MM.1S (cell line): Measurements from ENCODE around the gene ABCC9.
"Not testable (repeated sequence)": the region's sequence is repeated elsewhere in the genome, so short reads cannot be mapped to it uniquely, and the experiment has no call there.

Experiments used
- DNase-seq: peaks from one replicate; pipeline ENCODE4 v3.0.0-alpha.2; 2015
- H2AFZ ChIP-seq: fragments of 300-600 bp; sonication (generic); 2 replicates; pipeline ENCODE4 v1.6.0; 2016; ENCODE audit warnings: antibody characterized with exemption, low read length
- H3F3A ChIP-seq: fragments of 300-600 bp; sonication (generic); 2 replicates; pipeline ENCODE4 v1.6.1; 2016; ENCODE audit warnings: mild to moderate bottlenecking, antibody characterized with exemption, low read length, moderate library complexity, mixed read lengths; ENCODE audit not compliant: insufficient read depth
- H3K27ac ChIP-seq: fragments of 300-600 bp; sonication (generic); 2 replicates; pipeline ENCODE4 v1.5.1; 2016; ENCODE audit warnings: mild to moderate bottlenecking, low read length
- H3K27me3 ChIP-seq: fragments of 300-600 bp; sonication (generic); replicated peaks from 2 replicates; pipeline ENCODE4 v1.6.0; 2016; ENCODE audit warnings: low read length; ENCODE audit not compliant: insufficient read depth
- H3K36me3 ChIP-seq: fragments of 300-600 bp; sonication (generic); replicated peaks from 2 replicates; pipeline ENCODE4 v1.6.1; 2016; ENCODE audit warnings: mild to moderate bottlenecking, low read length, mixed read lengths; ENCODE audit not compliant: insufficient read depth
- H3K4me1 ChIP-seq: fragments of 300-600 bp; sonication (generic); 2 replicates; pipeline ENCODE4 v1.6.1; 2016; ENCODE audit warnings: low read length, mixed read lengths
- H3K4me2 ChIP-seq: fragments of 300-600 bp; sonication (generic); 2 replicates; pipeline ENCODE4 v1.6.0; 2016; ENCODE audit warnings: low read depth, low read length
- H3K4me3 ChIP-seq: fragments of 300-600 bp; sonication (generic); 2 replicates; pipeline ENCODE4 v1.5.1; 2016; ENCODE audit warnings: low read length, mixed read lengths
- H3K79me2 ChIP-seq: fragments of 300-600 bp; sonication (generic); 2 replicates; pipeline ENCODE4 v1.6.1; 2016; ENCODE audit warnings: mixed run types, low read length, mixed read lengths
- H3K9ac ChIP-seq: fragments of 300-600 bp; sonication (generic); 2 replicates; pipeline ENCODE4 v1.6.1; 2016; ENCODE audit warnings: low read length, mixed read lengths
- H3K9me2 ChIP-seq: fragments of 300-600 bp; sonication (generic); replicated peaks from 2 replicates; pipeline ENCODE4 v1.6.1; 2016; ENCODE audit warnings: mild to moderate bottlenecking, low read length, mixed read lengths; ENCODE audit not compliant: insufficient read depth
- H3K9me3 ChIP-seq: fragments of 300-600 bp; sonication (generic); replicated peaks from 2 replicates; pipeline ENCODE4 v1.6.1; 2016; ENCODE audit warnings: mild to moderate bottlenecking, low read length, mixed read lengths; ENCODE audit not compliant: insufficient read depth
- H4K20me1 ChIP-seq: fragments of 300-600 bp; sonication (generic); 2 replicates; pipeline ENCODE4 v1.6.1; 2016; ENCODE audit warnings: mild to moderate bottlenecking, low read length, moderate library complexity, mixed read lengths; ENCODE audit not compliant: insufficient read depth
- EZH2 ChIP-seq: fragments of 300-600 bp; sonication (generic); optimal IDR thresholded peaks from 2 replicates; pipeline ENCODE3; 2017; ENCODE audit warnings: low read depth, mild to moderate bottlenecking, antibody characterized with exemption, low read length, mixed read lengths
- EZH2phosphoT487 ChIP-seq: fragments of 300-600 bp; sonication (generic); IDR thresholded peaks from 2 replicates; pipeline ENCODE4 v1.6.1; 2018; ENCODE audit warnings: antibody characterized with exemption, low read length
- TF ChIP-seq, protein P1 (sequence below): fragments of 300-600 bp; sonication (generic); IDR thresholded peaks from 2 replicates; pipeline ENCODE4 v1.5.1; 2016; ENCODE audit warnings: antibody characterized with exemption, low read length, mixed read lengths

Gene ABCC9

DNA sequence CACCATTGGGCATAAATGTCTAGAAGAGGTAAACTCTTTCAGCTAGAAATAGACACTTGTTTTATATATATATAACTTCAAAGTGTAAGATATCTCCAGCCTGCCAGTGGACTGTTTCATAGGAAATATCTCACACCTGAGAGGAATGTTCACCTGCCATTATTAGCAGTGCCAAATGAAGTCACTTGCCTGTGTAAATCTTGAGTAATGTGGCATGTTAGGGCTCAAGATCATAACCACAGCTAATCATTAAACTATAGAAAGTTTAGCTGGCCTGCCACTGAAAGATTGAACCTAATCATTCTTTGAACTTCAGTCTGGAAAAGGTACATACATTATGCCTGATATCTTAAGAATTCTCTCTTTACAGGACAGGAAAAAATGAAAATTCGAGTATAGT, 141.2 kb downstream of the ABCC9 start:
- no peak overlapping the region for H2AFZ ChIP-seq
- no peak overlapping the region for H3K4me3 ChIP-seq
- no peak overlapping the region for H3K4me2 ChIP-seq
- no peaks in the 10 kb centered on the region for H3K36me3 ChIP-seq
- H3K27ac ChIP-seq: no peak overlapping the region
- TF ChIP-seq EZH2 (no peak), EZH2phosphoT487 (no peak)
- TF ChIP-seq, protein P1, sequence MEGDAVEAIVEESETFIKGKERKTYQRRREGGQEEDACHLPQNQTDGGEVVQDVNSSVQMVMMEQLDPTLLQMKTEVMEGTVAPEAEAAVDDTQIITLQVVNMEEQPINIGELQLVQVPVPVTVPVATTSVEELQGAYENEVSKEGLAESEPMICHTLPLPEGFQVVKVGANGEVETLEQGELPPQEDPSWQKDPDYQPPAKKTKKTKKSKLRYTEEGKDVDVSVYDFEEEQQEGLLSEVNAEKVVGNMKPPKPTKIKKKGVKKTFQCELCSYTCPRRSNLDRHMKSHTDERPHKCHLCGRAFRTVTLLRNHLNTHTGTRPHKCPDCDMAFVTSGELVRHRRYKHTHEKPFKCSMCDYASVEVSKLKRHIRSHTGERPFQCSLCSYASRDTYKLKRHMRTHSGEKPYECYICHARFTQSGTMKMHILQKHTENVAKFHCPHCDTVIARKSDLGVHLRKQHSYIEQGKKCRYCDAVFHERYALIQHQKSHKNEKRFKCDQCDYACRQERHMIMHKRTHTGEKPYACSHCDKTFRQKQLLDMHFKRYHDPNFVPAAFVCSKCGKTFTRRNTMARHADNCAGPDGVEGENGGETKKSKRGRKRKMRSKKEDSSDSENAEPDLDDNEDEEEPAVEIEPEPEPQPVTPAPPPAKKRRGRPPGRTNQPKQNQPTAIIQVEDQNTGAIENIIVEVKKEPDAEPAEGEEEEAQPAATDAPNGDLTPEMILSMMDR: no peak
- no peaks in the 10 kb centered on the region for H3K79me2 ChIP-seq
- no peaks in the 10 kb centered on the region for H4K20me1 ChIP-seq
- H3K4me1 ChIP-seq: no peaks in the 10 kb centered on the region
- DNase-seq: no peak
- no peaks in the 10 kb centered on the region for H3F3A ChIP-seq
- no peak overlapping the region for H3K9ac ChIP-seq
- H3K9me2 ChIP-seq: no peaks in the 10 kb centered on the region
- no peaks in the 10 kb centered on the region for H3K27me3 ChIP-seq
- no peaks in the 10 kb centered on the region for H3K9me3 ChIP-seq

DNA sequence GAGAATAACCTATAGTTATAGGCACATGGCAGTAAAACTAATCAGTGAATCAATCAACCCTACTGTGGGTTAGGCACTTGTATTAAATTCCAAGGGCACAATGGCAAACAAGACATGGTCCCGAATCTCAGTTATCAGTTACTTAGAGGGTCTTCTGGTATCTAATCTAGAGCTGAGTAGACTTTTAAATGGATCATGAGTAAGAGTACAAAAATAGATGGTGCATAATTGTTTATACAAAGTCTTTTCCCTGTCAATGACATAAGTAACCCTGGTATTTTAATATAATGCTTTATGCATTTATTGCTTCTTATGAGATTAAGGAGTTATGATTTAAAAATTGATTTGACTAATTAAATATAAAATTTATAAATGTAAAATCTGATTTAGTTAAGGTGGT, 143.7 kb downstream of the ABCC9 start:
- no peaks in the 10 kb centered on the region for H4K20me1 ChIP-seq
- H3K27ac ChIP-seq: no peak overlapping the region
- no peaks in the 10 kb centered on the region for H3K4me1 ChIP-seq
- no peak overlapping the region for H2AFZ ChIP-seq
- TF ChIP-seq, protein P1: no peak
- TF ChIP-seq EZH2phosphoT487 (no peak), EZH2 (no peak)
- H3K9me3 ChIP-seq: no peaks in the 10 kb centered on the region
- no peaks in the 10 kb centered on the region for H3K9me2 ChIP-seq
- no peaks in the 10 kb centered on the region for H3F3A ChIP-seq
- no peak overlapping the region for H3K4me2 ChIP-seq
- no peak overlapping the region for H3K4me3 ChIP-seq
- H3K27me3 ChIP-seq: no peaks in the 10 kb centered on the region
- H3K36me3 ChIP-seq: no peaks in the 10 kb centered on the region
- no peak overlapping the region for H3K9ac ChIP-seq
- DNase-seq: no peak
- H3K79me2 ChIP-seq: no peaks in the 10 kb centered on the region

DNA sequence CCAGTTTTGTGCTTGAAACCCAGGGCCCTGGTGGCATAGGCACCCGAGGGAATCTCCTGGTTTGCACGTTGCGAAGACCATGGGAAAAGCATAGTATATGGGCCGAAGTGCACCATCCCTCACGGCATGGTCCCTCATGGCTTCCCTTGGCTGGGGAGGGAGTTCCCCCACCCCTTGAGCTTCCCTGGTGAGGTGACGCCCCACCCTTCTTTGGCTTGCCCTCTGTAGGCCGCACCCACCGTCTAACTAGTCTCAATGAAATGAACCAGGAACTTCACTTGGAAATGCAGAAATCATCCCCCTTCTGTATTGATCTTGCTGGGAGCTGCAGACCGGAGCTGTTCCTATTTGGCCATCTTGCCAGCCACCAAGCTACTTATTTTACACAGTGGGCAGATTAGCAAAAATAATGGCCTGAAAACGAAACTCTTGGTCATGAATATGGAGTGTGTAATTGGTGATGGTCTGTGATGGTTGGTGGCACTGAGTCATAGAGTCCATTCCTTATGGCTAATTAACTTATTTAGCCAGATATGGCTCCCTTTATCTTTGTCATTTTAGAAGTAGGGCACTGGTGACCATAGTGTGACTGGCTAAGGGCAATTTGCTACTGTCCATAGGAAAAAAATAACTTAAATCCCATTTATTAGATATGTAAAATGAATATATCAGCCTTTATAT, 145.4 kb downstream of the ABCC9 start:
- no peak overlapping the region for H3K4me2 ChIP-seq
- no peak overlapping the region for H2AFZ ChIP-seq
- TF ChIP-seq EZH2 (no peak), EZH2phosphoT487 (no peak)
- TF ChIP-seq, protein P1: no peak
- no peaks in the 10 kb centered on the region for H3K4me1 ChIP-seq
- no peak overlapping the region for H3K4me3 ChIP-seq
- no peaks in the 10 kb centered on the region for H3F3A ChIP-seq
- no peak for DNase-seq
- no peak overlapping the region for H3K27ac ChIP-seq
- H3K79me2 ChIP-seq: no peaks in the 10 kb centered on the region
- H3K36me3 ChIP-seq: no peaks in the 10 kb centered on the region
- H4K20me1 ChIP-seq: no peaks in the 10 kb centered on the region
- H3K27me3 ChIP-seq: no peaks in the 10 kb centered on the region
- no peaks in the 10 kb centered on the region for H3K9me3 ChIP-seq
- H3K9me2 ChIP-seq: no peaks in the 10 kb centered on the region
- H3K9ac ChIP-seq: no peak overlapping the region

DNA sequence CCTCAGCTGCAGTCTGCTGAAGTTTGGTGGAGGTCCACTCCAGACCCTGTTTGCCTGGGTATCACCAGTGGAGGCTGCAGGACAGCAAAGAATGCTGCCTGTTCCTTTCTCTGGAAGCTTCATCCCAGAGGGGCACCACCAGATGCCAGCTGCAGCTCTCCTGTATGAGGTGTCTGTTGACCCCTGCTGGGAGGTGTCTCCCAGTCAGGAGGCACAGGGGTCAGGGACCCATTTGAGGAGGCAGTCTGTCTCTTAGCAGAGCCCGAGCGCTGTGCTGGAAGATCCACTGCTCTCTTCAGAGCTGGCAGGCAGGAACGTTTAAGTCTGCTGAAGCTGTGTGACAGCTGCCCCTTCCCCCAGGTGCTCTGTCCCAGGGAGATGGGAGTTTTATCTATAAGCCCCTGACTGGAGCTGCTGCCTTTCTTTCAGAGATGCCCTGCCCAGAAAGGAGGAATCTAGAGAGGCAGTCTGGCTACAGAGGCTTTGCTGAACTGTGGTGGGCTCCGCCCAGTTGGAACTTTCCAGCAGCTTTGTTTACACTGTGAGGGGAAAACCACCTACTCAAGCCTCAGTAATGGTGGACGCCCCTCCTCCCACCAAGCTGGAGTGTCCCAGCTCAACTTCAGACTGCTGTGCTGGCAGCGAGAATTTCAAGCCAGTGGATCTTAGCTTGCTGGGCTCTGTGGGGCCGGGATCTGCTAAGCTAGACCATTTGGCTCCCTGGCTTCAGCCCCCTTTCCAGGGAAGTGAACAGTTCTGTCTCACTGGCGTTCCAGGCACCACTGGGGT, 146.2 kb downstream of the ABCC9 start:
- not testable (repeated sequence) for H3K79me2 ChIP-seq, H3K4me3 ChIP-seq, DNase-seq

DNA sequence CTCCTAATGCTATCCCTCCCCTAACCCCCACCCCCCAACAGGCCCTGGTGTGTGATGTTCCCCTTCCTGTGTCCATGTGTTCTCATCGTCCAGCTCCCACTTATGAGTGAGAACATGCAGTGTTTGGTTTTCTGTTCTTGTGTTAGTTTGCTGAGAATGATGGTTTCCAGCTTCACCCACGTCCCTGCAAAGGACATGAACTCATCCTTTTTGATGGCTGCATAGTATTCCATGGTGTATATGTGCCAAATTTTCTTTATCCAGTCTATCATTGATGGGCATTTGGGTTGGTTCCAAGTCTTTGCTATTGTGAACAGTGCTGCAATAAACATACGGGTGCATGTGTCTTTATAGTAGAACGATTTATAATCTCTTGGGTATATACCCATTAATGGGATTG, 151.5 kb downstream of the ABCC9 start:
- not testable (repeated sequence) for H4K20me1 ChIP-seq, H2AFZ ChIP-seq, H3F3A ChIP-seq, H3K79me2 ChIP-seq, H3K4me1 ChIP-seq, H3K9me3 ChIP-seq, H3K27ac ChIP-seq, H3K4me2 ChIP-seq, H3K9ac ChIP-seq, H3K9me2 ChIP-seq, H3K4me3 ChIP-seq, H3K27me3 ChIP-seq, DNase-seq, H3K36me3 ChIP-seq

More for the DNA sequence above, 146.2 kb downstream of the ABCC9 start:
- not testable (repeated sequence) for H2AFZ ChIP-seq, H3K9ac ChIP-seq, H4K20me1 ChIP-seq, H3K36me3 ChIP-seq, H3K9me2 ChIP-seq, H3K27me3 ChIP-seq, H3K9me3 ChIP-seq, H3K4me2 ChIP-seq, H3K4me1 ChIP-seq, H3K27ac ChIP-seq, H3F3A ChIP-seq
